H1 (cell line): Measurements from ENCODE around the gene KRT8. TPM values are rescaled to one million over a fixed set of nuclear protein-coding genes. Genes with fewer than 3 reads are reported as not detected.

Experiments used
- ATF2 ChIP-seq: IDR thresholded peaks from 2 replicates; pipeline ENCODE4 v1.6.1; 2012; ENCODE audit warnings: low read length, inconsistent platforms
- HDAC6 ChIP-seq: IDR thresholded peaks from one replicate; pipeline ENCODE4 v1.7.1; 2012; ENCODE audit warnings: low read depth, mild to moderate bottlenecking, inconsistent platforms, low read length, moderate library complexity
- TAF1 ChIP-seq: IDR thresholded peaks from 2 replicates; pipeline ENCODE4 v1.6.1; 2011; ENCODE audit warnings: mild to moderate bottlenecking, low read depth, low read length
- polyA plus RNA-seq, 7 experiments: library from polyadenylated mRNA; depleted of rRNA in 3 of 7; stranded (reverse) in 5 of 7; unstranded in 2 of 7; fragments of >200 nt in 5 of 7; fragments of 200-250 nt in 2 of 7; gene quantifications; 1 replicate in 5 of 7; 2 replicates in 1 of 7; 4 replicates in 1 of 7; pipeline versions ENCODE4 v1.2.1 to v1.2.3, GENCODE V29; 2011 to 2013; ENCODE audit warnings: missing spikeins in 2 of 7, mixed read lengths in 2 of 7
- total RNA-seq: library from RNA; stranded (reverse); fragmentation: NEBNext Ultra II Directional; extraction: Animal tissue kit (Norgen Biotek cat#: 25700); gene quantifications from 2 replicates; pipeline ENCODE4 v1.2.1, GENCODE V29; 2021

The KRT8 gene
- total and polyA plus RNA-seq, 2 of the 8 experiments (the other 6 are each of a cell fraction or from before 2014, with no cell fraction given), result 280 to 290 TPM

GRCh38 chr12:52903285-52903854 is 1.5 kb downstream of the KRT8 start (continued):
- no peak for TF ChIP-seq ATF2
- peak; percentile 25; the same call in 1 of the 2 replicates for TF ChIP-seq TAF1
- TF ChIP-seq HDAC6, result no peak
